Keratinocyte (primary cell): ENCODE data around the gene CFP. TPM values are rescaled to one million over a fixed set of nuclear protein-coding genes. Genes with fewer than 3 reads are reported as not detected.
"Not testable (repeated sequence)": the region's sequence is repeated elsewhere in the genome, so short reads cannot be mapped to it uniquely, and the experiment has no call there.

Experiments used
- DNase-seq: peaks from one replicate; pipeline ENCODE4 v3.0.0-alpha.2; 2011; ENCODE audit warnings: low read depth, missing footprints, low spot score
- FAIRE-seq: peaks from 2 replicates; lab custom pipeline; 2011; peaks lifted over from hg19 to GRCh38; lab: Jason Lieb, UNC
- H2AFZ ChIP-seq: 2 replicates; pipeline ENCODE4 v1.6.0; 2012; ENCODE audit warnings: low read length, control low read depth, inconsistent platforms; ENCODE audit not compliant: control insufficient read depth
- H3K27ac ChIP-seq: 2 replicates; pipeline ENCODE4 v1.5.1; 2011; ENCODE audit warnings: low read length; ENCODE audit not compliant: control insufficient read depth, insufficient read depth
- H3K27me3 ChIP-seq: 3 replicates; pipeline ENCODE4 v1.6.0; 2011; ENCODE audit warnings: low read length; ENCODE audit not compliant: control insufficient read depth, insufficient read depth; ENCODE audit errors: extremely low read depth
- H3K36me3 ChIP-seq, 2 experiments: 2 replicates in 1 of 2; 3 replicates in 1 of 2; pipeline ENCODE4 v1.5.1; 2011; ENCODE audit warnings: low read length in 2 of 2, mild to moderate bottlenecking in 1 of 2; ENCODE audit not compliant: control insufficient read depth in 2 of 2, insufficient read depth in 2 of 2; ENCODE audit errors: extremely low read depth in 1 of 2
- H3K4me1 ChIP-seq: 3 replicates; pipeline ENCODE4 v1.5.1; 2011; ENCODE audit warnings: low read length; ENCODE audit not compliant: control insufficient read depth, insufficient read depth; ENCODE audit errors: extremely low read depth
- H3K4me2 ChIP-seq: 3 replicates; pipeline ENCODE4 v1.6.0; 2011; ENCODE audit warnings: low read depth, low read length; ENCODE audit not compliant: control insufficient read depth, insufficient read depth; ENCODE audit errors: extremely low read depth
- H3K4me3 ChIP-seq, 3 experiments: fragments of 200-600 bp in 1 of 3; sonication (generic) in 1 of 3; 2 replicates in 2 of 3; 3 replicates in 1 of 3; pipeline ENCODE4 v1.5.1; 2011 to 2016; ENCODE audit warnings: low read length in 3 of 3, mild to moderate bottlenecking in 3 of 3, control low read depth in 2 of 3, inconsistent platforms in 1 of 3, low read depth in 1 of 3, mixed read lengths in 1 of 3, mixed run types in 1 of 3, moderate library complexity in 1 of 3; ENCODE audit not compliant: control insufficient read depth in 2 of 3, insufficient read depth in 2 of 3; ENCODE audit errors: extremely low read depth in 1 of 3
- H3K79me2 ChIP-seq: 2 replicates; pipeline ENCODE4 v1.6.0; 2012; ENCODE audit warnings: low read length; ENCODE audit not compliant: control insufficient read depth, insufficient read depth
- H3K9ac ChIP-seq: 3 replicates; pipeline ENCODE4 v1.6.0; 2011; ENCODE audit warnings: low read length; ENCODE audit not compliant: control insufficient read depth, insufficient read depth; ENCODE audit errors: extremely low read depth
- H3K9me1 ChIP-seq: 3 replicates; pipeline ENCODE4 v1.6.0; 2011; ENCODE audit warnings: low read length; ENCODE audit not compliant: control insufficient read depth, insufficient read depth; ENCODE audit errors: extremely low read depth
- H3K9me3 ChIP-seq: 2 replicates; pipeline ENCODE4 v1.5.1; 2012; ENCODE audit warnings: low read depth, low read length; ENCODE audit not compliant: control insufficient read depth
- H4K20me1 ChIP-seq: 3 replicates; pipeline ENCODE4 v1.6.0; 2011; ENCODE audit warnings: low read length; ENCODE audit not compliant: control insufficient read depth, insufficient read depth; ENCODE audit errors: extremely low read depth
- EZH2 ChIP-seq: IDR thresholded peaks from one replicate; pipeline ENCODE4 v1.6.1; 2012; ENCODE audit warnings: inconsistent platforms, mild to moderate bottlenecking, low read length, moderate library complexity
- dilution Hi-C: fragments of 300-500 bp; cut with MboI; formaldehyde crosslinking; loops from one replicate; pipeline ENCODE4 v1.7.0; 2020; ENCODE audit warnings: low sequenced_read_pairs; ENCODE audit not compliant: extremely low pct_ligation_motif_present
- polyA minus RNA-seq, 3 experiments: library from RNA; depleted of rRNA, polyadenylated mRNA; stranded (reverse); fragments of >200 nt; gene quantifications; 1 replicate in 1 of 3; 2 replicates in 1 of 3; 3 replicates in 1 of 3; pipeline ENCODE4 v1.2.3, GENCODE V29; 2011
- polyA plus RNA-seq, 5 experiments: library from polyadenylated mRNA; depleted of rRNA in 3 of 5; stranded (reverse) in 3 of 5; stranded (forward) in 1 of 5; unstranded in 1 of 5; fragments of >200 nt; gene quantifications; 1 replicate in 1 of 5; 2 replicates in 3 of 5; 3 replicates in 1 of 5; pipeline versions ENCODE4 v1.2.1 to v1.2.3, GENCODE V29; 2011 to 2012; ENCODE audit warnings: missing spikeins in 2 of 5, low read depth in 1 of 5, low replicate concordance in 1 of 5
- TF ChIP-seq, protein P1 (sequence below), 3 experiments: IDR thresholded peaks in 1 of 3; conservative IDR thresholded peaks in 1 of 3; optimal IDR thresholded peaks in 1 of 3; 2 replicates in 2 of 3; 3 replicates in 1 of 3; pipeline versions ENCODE3 to v1.5.1; 2011; ENCODE audit warnings: low read length in 3 of 3, mild to moderate bottlenecking in 3 of 3, moderate library complexity in 2 of 3, control low read depth in 1 of 3, inconsistent platforms in 1 of 3; ENCODE audit not compliant: insufficient read depth in 2 of 3; ENCODE audit errors: extremely low read depth in 1 of 3

Gene CFP
- polyA plus RNA-seq (0.03 to 0.04 TPM in 2 of 3 replicates, not detected in the other), polyA minus RNA-seq (0.19 TPM in 1 of 3 replicates, not detected in the others)
- polyA plus RNA-seq (2011; ENCODE audit: low read depth) = not detected
- not detected in 2 replicates for polyA plus RNA-seq (2011; cell fraction: cytosol; rRNA removed)
- polyA plus RNA-seq (2011; cell fraction: nucleus; rRNA removed) = 0.15 and 0.23 TPM in 2 replicates
- polyA plus RNA-seq (2012; ENCODE audit: low replicate concordance) = 0.35 TPM in 1 of 2 replicates, not detected in the other
- not detected for polyA minus RNA-seq (2011; cell fraction: cytosol; rRNA and poly(A)+ RNA removed)
- 0.11 and 0.16 TPM in 2 replicates for polyA minus RNA-seq (2011; cell fraction: nucleus; rRNA and poly(A)+ RNA removed)

- H3K9me3 ChIP-seq = peaks cover 2% of the 10 kb centered on the region
- H3K4me3 ChIP-seq = no peak within 1 kb of the TSS
- no peak for DNase-seq
- H3K27me3 ChIP-seq = no peaks in the 10 kb centered on the region
- no peak within 1 kb of the TSS for H3K9ac ChIP-seq
- H3K4me2 ChIP-seq = no peak within 1 kb of the TSS
- no peaks in the 10 kb centered on the region for H3K79me2 ChIP-seq
- dilution Hi-C loops = no loop called here
- peaks cover 0 to 3% of the 10 kb centered on the region in 2 experiments for H3K36me3 ChIP-seq
- no peaks in the 10 kb centered on the region for H3K9me1 ChIP-seq
- TF ChIP-seq EZH2 = no peak
- TF ChIP-seq, protein P1, sequence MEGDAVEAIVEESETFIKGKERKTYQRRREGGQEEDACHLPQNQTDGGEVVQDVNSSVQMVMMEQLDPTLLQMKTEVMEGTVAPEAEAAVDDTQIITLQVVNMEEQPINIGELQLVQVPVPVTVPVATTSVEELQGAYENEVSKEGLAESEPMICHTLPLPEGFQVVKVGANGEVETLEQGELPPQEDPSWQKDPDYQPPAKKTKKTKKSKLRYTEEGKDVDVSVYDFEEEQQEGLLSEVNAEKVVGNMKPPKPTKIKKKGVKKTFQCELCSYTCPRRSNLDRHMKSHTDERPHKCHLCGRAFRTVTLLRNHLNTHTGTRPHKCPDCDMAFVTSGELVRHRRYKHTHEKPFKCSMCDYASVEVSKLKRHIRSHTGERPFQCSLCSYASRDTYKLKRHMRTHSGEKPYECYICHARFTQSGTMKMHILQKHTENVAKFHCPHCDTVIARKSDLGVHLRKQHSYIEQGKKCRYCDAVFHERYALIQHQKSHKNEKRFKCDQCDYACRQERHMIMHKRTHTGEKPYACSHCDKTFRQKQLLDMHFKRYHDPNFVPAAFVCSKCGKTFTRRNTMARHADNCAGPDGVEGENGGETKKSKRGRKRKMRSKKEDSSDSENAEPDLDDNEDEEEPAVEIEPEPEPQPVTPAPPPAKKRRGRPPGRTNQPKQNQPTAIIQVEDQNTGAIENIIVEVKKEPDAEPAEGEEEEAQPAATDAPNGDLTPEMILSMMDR (optimal IDR thresholded peaks at IDR 0.05 in 1 of 3, IDR thresholded peaks at IDR 0.05 in 1 of 3, conservative IDR thresholded peaks at IDR 0.05 in 1 of 3; ENCODE audit: extremely low read depth in 1 of 3, insufficient read depth in 2 of 3, low read length in 3 of 3) = no peak
- no peaks in the 10 kb centered on the region for H3K4me1 ChIP-seq
- H3K27ac ChIP-seq = no peak within 1 kb of the TSS
- no peak for FAIRE-seq
- H4K20me1 ChIP-seq = no peaks in the 10 kb centered on the region
- H2AFZ ChIP-seq = no peak within 1 kb of the TSS
Measured at GRCh38 chrX:47629419-47630200, at the start of gene CFP. Gene CFP, minus strand, starts transcription at chrX:47629930. Its CDS starts 86 bp downstream, at chrX:47629844.

DNA sequence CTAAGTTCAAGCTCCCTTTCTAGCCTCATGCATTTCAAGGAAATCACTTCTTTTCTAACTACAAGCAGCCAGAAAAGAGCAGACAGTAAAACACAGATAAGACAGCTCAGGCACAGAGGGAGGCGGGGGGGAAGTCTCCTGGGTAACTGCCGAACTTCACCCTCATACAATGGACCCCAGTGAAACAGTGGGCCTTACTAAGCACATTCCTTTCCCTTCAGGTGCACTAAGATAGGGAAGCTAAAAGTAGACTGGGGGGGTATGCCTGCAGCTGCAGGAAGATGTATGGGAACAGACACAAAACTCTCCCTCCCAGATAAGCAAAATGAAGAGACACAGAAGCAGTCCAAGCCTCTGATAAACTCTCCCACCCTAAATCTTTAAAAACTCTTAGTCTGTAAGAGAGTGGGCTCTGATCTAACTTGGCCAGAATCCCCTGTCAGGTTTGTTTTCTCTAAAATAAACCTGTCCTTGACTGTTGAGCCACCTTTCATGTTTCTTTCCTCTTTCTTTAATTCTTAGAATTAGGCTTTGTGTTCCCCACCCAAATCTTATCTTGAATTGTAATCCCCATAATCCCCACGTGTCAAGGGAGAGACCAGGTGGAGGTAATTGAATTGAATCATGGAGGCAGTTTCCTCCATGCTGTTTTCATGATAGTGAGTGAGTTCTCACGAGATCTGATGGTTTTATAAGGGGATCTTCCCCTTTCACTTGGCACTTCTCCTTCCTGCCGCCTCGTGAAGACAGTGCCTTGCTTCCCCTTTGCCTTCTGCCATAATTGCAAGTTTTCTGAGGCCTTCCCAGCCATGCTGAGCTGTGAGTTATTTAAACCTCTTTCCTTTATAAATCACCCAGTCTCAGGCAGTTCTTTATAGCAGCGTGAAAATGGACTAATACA lies 46.5 kb upstream of the CFP start:
- H3K4me3 ChIP-seq, H3K9me1 ChIP-seq, DNase-seq, H3K79me2 ChIP-seq, H3K4me1 ChIP-seq, H3K9ac ChIP-seq, H3K4me2 ChIP-seq, H4K20me1 ChIP-seq, H2AFZ ChIP-seq, FAIRE-seq, H3K27me3 ChIP-seq, H3K27ac ChIP-seq, H3K9me3 ChIP-seq, dilution Hi-C loops, H3K36me3 ChIP-seq: not testable (repeated sequence)
